MM.1S (cell line): Measurements from ENCODE around the gene CTNNA3.

Experiments
- DNase-seq: peaks from one replicate; pipeline ENCODE4 v3.0.0-alpha.2; 2015
- H2AFZ ChIP-seq: fragments of 300-600 bp; sonication (generic); 2 replicates; pipeline ENCODE4 v1.6.0; 2016; ENCODE audit warnings: antibody characterized with exemption, low read length
- H3F3A ChIP-seq: fragments of 300-600 bp; sonication (generic); 2 replicates; pipeline ENCODE4 v1.6.1; 2016; ENCODE audit warnings: mild to moderate bottlenecking, antibody characterized with exemption, low read length, moderate library complexity, mixed read lengths; ENCODE audit not compliant: insufficient read depth
- H3K27ac ChIP-seq: fragments of 300-600 bp; sonication (generic); 2 replicates; pipeline ENCODE4 v1.5.1; 2016; ENCODE audit warnings: mild to moderate bottlenecking, low read length
- H3K27me3 ChIP-seq: fragments of 300-600 bp; sonication (generic); replicated peaks from 2 replicates; pipeline ENCODE4 v1.6.0; 2016; ENCODE audit warnings: low read length; ENCODE audit not compliant: insufficient read depth
- H3K36me3 ChIP-seq: fragments of 300-600 bp; sonication (generic); replicated peaks from 2 replicates; pipeline ENCODE4 v1.6.1; 2016; ENCODE audit warnings: mild to moderate bottlenecking, low read length, mixed read lengths; ENCODE audit not compliant: insufficient read depth
- H3K4me1 ChIP-seq: fragments of 300-600 bp; sonication (generic); 2 replicates; pipeline ENCODE4 v1.6.1; 2016; ENCODE audit warnings: low read length, mixed read lengths
- H3K4me2 ChIP-seq: fragments of 300-600 bp; sonication (generic); 2 replicates; pipeline ENCODE4 v1.6.0; 2016; ENCODE audit warnings: low read depth, low read length
- H3K4me3 ChIP-seq: fragments of 300-600 bp; sonication (generic); 2 replicates; pipeline ENCODE4 v1.5.1; 2016; ENCODE audit warnings: low read length, mixed read lengths
- H3K79me2 ChIP-seq: fragments of 300-600 bp; sonication (generic); 2 replicates; pipeline ENCODE4 v1.6.1; 2016; ENCODE audit warnings: mixed run types, low read length, mixed read lengths
- H3K9ac ChIP-seq: fragments of 300-600 bp; sonication (generic); 2 replicates; pipeline ENCODE4 v1.6.1; 2016; ENCODE audit warnings: low read length, mixed read lengths
- H3K9me2 ChIP-seq: fragments of 300-600 bp; sonication (generic); replicated peaks from 2 replicates; pipeline ENCODE4 v1.6.1; 2016; ENCODE audit warnings: mild to moderate bottlenecking, low read length, mixed read lengths; ENCODE audit not compliant: insufficient read depth
- H3K9me3 ChIP-seq: fragments of 300-600 bp; sonication (generic); replicated peaks from 2 replicates; pipeline ENCODE4 v1.6.1; 2016; ENCODE audit warnings: mild to moderate bottlenecking, low read length, mixed read lengths; ENCODE audit not compliant: insufficient read depth
- H4K20me1 ChIP-seq: fragments of 300-600 bp; sonication (generic); 2 replicates; pipeline ENCODE4 v1.6.1; 2016; ENCODE audit warnings: mild to moderate bottlenecking, low read length, moderate library complexity, mixed read lengths; ENCODE audit not compliant: insufficient read depth
- CTCF ChIP-seq: fragments of 300-600 bp; sonication (generic); IDR thresholded peaks from 2 replicates; pipeline ENCODE4 v1.5.1; 2016; ENCODE audit warnings: antibody characterized with exemption, low read length, mixed read lengths
- EZH2 ChIP-seq: fragments of 300-600 bp; sonication (generic); optimal IDR thresholded peaks from 2 replicates; pipeline ENCODE3; 2017; ENCODE audit warnings: low read depth, mild to moderate bottlenecking, antibody characterized with exemption, low read length, mixed read lengths
- EZH2phosphoT487 ChIP-seq: fragments of 300-600 bp; sonication (generic); IDR thresholded peaks from 2 replicates; pipeline ENCODE4 v1.6.1; 2018; ENCODE audit warnings: antibody characterized with exemption, low read length

Gene CTNNA3

GRCh38 chr10:66273966-66274519 is 1422.0 kb downstream of the CTNNA3 start:
- no peak overlapping the region for H2AFZ ChIP-seq
- H3K36me3 ChIP-seq: no peaks in the 10 kb centered on the region
- H3K9ac ChIP-seq: no peak overlapping the region
- H3K4me2 ChIP-seq: no peak overlapping the region
- H4K20me1 ChIP-seq: no peaks in the 10 kb centered on the region
- no peak overlapping the region for H3K27ac ChIP-seq
- H3K9me3 ChIP-seq: no peaks in the 10 kb centered on the region
- no peaks in the 10 kb centered on the region for H3K79me2 ChIP-seq
- no peak for DNase-seq
- H3K27me3 ChIP-seq: no peaks in the 10 kb centered on the region
- no peaks in the 10 kb centered on the region for H3K4me1 ChIP-seq
- no peaks in the 10 kb centered on the region for H3K9me2 ChIP-seq
- TF ChIP-seq EZH2: no peak
- no peak for TF ChIP-seq EZH2phosphoT487
- TF ChIP-seq CTCF: no peak
- no peaks in the 10 kb centered on the region for H3F3A ChIP-seq
- no peak overlapping the region for H3K4me3 ChIP-seq

- Histone ChIP-seq H2AFZ (no peak overlapping the region), H4K20me1 (no peaks in the 10 kb centered on the region), H3K9ac (no peak overlapping the region), H3K36me3 (no peaks in the 10 kb centered on the region), H3K27ac (no peak overlapping the region), H3K27me3 (no peaks in the 10 kb centered on the region), H3K9me3 (no peaks in the 10 kb centered on the region), H3K4me3 (no peak overlapping the region), H3K4me2 (no peak overlapping the region), H3K4me1 (no peaks in the 10 kb centered on the region), H3F3A (no peaks in the 10 kb centered on the region), H3K79me2 (no peaks in the 10 kb centered on the region), H3K9me2 (no peaks in the 10 kb centered on the region)
- TF ChIP-seq EZH2 (no peak), CTCF (no peak), EZH2phosphoT487 (no peak)
- DNase-seq: no peak
These were observed 1430.6 kb downstream of the CTNNA3 start for GRCh38 chr10:66265398-66265797.

GRCh38 chr10:66259836-66260235 is 1436.2 kb downstream of the CTNNA3 start:
- no peaks in the 10 kb centered on the region for H3K27me3 ChIP-seq
- H3K9me3 ChIP-seq: no peaks in the 10 kb centered on the region
- no peaks in the 10 kb centered on the region for H4K20me1 ChIP-seq
- H3K79me2 ChIP-seq: no peaks in the 10 kb centered on the region
- no peak overlapping the region for H2AFZ ChIP-seq
- H3K4me2 ChIP-seq: no peak overlapping the region
- no peak for DNase-seq
- H3K27ac ChIP-seq: no peak overlapping the region
- TF ChIP-seq CTCF (no peak), EZH2phosphoT487 (no peak), EZH2 (no peak)
- H3F3A ChIP-seq: no peaks in the 10 kb centered on the region
- no peaks in the 10 kb centered on the region for H3K36me3 ChIP-seq
- H3K9ac ChIP-seq: no peak overlapping the region
- H3K9me2 ChIP-seq: no peaks in the 10 kb centered on the region
- no peaks in the 10 kb centered on the region for H3K4me1 ChIP-seq
- H3K4me3 ChIP-seq: no peak overlapping the region
